ENCODE data around the gene RHO. TPM values are rescaled to one million over a fixed set of nuclear protein-coding genes. Genes with fewer than 3 reads are reported as not detected.

The RHO gene
- total RNA-seq, 1 donor from 2014 or later = not detected

GRCh38 chr3:129556358-129556695 is 27.9 kb downstream of the RHO start:
- peak overlapping the region; percentile 17 for H3K27ac Mint-ChIP-seq (ENCODE audit: unreplicated experiment)
- H3K4me1 Mint-ChIP-seq (ENCODE audit: low read depth) = peaks cover 91% of the 10 kb centered on the region
- H3K27me3 Mint-ChIP-seq (ENCODE audit: low read depth) = no peaks in the 10 kb centered on the region
- H3K36me3 Mint-ChIP-seq (ENCODE audit: low read depth) = peaks cover 31% of the 10 kb centered on the region
- no peak for DNase-seq (ENCODE audit: low spot score)
- H3K4me3 Mint-ChIP-seq (ENCODE audit: unreplicated experiment) = no peak overlapping the region
- H3K9me3 Mint-ChIP-seq (ENCODE audit: low read depth) = no peaks in the 10 kb centered on the region
- no peak for TF ChIP-seq CTCF (IDR thresholded peaks at IDR 0.05)

- H3K36me3 Mint-ChIP-seq (ENCODE audit: low read depth) = peaks cover 31% of the 10 kb centered on the region
- H3K27me3 Mint-ChIP-seq (ENCODE audit: low read depth) = no peaks in the 10 kb centered on the region
- peak overlapping the region; percentile 86 for H3K27ac Mint-ChIP-seq (ENCODE audit: unreplicated experiment)
- peak overlapping the region; percentile 31 for H3K4me3 Mint-ChIP-seq (ENCODE audit: unreplicated experiment)
- TF ChIP-seq CTCF (IDR thresholded peaks at IDR 0.05) = no peak
- peak; percentile 89 for DNase-seq (ENCODE audit: low spot score)
- peaks cover 98% of the 10 kb centered on the region for H3K4me1 Mint-ChIP-seq (ENCODE audit: low read depth)
- no peaks in the 10 kb centered on the region for H3K9me3 Mint-ChIP-seq (ENCODE audit: low read depth)
These were observed 28.6 kb downstream of the RHO start for GRCh38 chr3:129556890-129557547.

- DNase-seq (ENCODE audit: low spot score) = no peak
- Mint-ChIP-seq H3K27ac (ENCODE audit: unreplicated experiment) (peak overlapping the region; percentile 86), H3K36me3 (ENCODE audit: low read depth) (peaks cover 32% of the 10 kb centered on the region), H3K9me3 (ENCODE audit: low read depth) (no peaks in the 10 kb centered on the region), H3K27me3 (ENCODE audit: low read depth) (no peaks in the 10 kb centered on the region), H3K4me3 (ENCODE audit: unreplicated experiment) (peak overlapping the region; percentile 31), H3K4me1 (ENCODE audit: low read depth) (peaks cover 94% of the 10 kb centered on the region)
- no peak for TF ChIP-seq CTCF (IDR thresholded peaks at IDR 0.05)
These were observed 29.1 kb downstream of the RHO start for GRCh38 chr3:129557548-129557894.

GRCh38 chr3:129558081-129558771 is 29.8 kb downstream of the RHO start:
- no peak for DNase-seq (ENCODE audit: low spot score)
- Mint-ChIP-seq H3K4me1 (ENCODE audit: low read depth) (peaks cover 87% of the 10 kb centered on the region), H3K27ac (ENCODE audit: unreplicated experiment) (peak overlapping the region; percentile 86), H3K4me3 (ENCODE audit: unreplicated experiment) (no peak overlapping the region), H3K27me3 (ENCODE audit: low read depth) (no peaks in the 10 kb centered on the region), H3K9me3 (ENCODE audit: low read depth) (no peaks in the 10 kb centered on the region), H3K36me3 (ENCODE audit: low read depth) (peaks cover 31% of the 10 kb centered on the region)
- TF ChIP-seq CTCF (IDR thresholded peaks at IDR 0.05) = no peak

GRCh38 chr3:129558772-129559564 is 30.5 kb downstream of the RHO start:
- TF ChIP-seq CTCF (IDR thresholded peaks at IDR 0.05) = no peak

More at GRCh38 chr3:129558772-129559564, 30.5 kb downstream of the RHO start:
- peaks cover 31% of the 10 kb centered on the region for H3K36me3 Mint-ChIP-seq (ENCODE audit: low read depth)
- DNase-seq (ENCODE audit: low spot score) = peak; percentile 67
- no peaks in the 10 kb centered on the region for H3K27me3 Mint-ChIP-seq (ENCODE audit: low read depth)
- H3K27ac Mint-ChIP-seq (ENCODE audit: unreplicated experiment) = peak overlapping the region; percentile 86
- peaks cover 79% of the 10 kb centered on the region for H3K4me1 Mint-ChIP-seq (ENCODE audit: low read depth)
- H3K4me3 Mint-ChIP-seq (ENCODE audit: unreplicated experiment) = no peak overlapping the region
- no peaks in the 10 kb centered on the region for H3K9me3 Mint-ChIP-seq (ENCODE audit: low read depth)
